ENCODE data around the gene CENPU.
A peak's percentile ranks its signal among the peaks of the same experiment; 100 is the strongest.
"Not testable (repeated sequence)": the region's sequence is repeated elsewhere in the genome, so short reads cannot be mapped to it uniquely, and the experiment has no call there.

Gene CENPU

DNA sequence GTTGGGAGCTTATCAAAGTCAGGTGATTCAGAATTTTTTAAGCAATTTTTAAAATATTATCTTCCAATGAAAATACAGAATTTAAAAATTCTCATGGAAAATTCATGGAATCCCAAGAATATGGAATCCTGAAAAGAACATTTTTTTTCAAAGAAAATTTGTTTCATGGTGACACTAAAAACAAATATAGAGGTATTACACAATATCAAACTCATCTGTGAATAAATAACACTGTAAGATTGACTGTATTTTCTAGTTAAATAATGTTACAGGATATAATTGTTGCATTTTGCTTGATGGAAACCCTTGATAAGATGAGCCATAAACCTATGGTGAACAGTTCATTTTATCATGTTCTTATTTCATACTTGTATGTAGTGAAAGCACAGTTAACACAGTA, 72.9 kb downstream of the CENPU start:
- DNase-seq = no peak

GRCh38 chr4:184657820-184658219, 76.1 kb downstream of the CENPU start:
- DNase-seq = not testable (repeated sequence)

DNA sequence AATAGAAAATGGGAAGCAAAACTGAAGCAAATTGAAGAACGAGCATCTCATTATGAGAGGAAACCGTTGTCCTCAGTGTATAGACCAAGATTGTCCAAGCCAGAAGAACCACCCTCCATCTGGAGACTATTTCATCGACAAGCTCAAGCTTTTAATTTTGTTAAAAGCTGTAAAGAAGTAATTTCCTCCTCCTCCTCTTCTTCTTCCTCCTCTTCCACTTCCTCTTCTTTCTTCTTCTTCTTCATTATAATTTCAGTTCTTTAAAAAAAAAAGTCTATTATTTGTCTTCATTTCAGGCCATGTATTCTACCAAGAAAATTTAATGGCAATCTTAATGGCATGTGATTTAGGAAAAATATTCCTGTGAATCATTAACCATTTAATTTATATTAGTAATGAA, 76.8 kb downstream of the CENPU start:
- DNase-seq = no peak

- no peak for DNase-seq
These were observed 77.7 kb downstream of the CENPU start for GRCh38 chr4:184655889-184656869.

GRCh38 chr4:184653650-184654049, 80.2 kb downstream of the CENPU start:
- DNase-seq = peak; percentile 32

DNA sequence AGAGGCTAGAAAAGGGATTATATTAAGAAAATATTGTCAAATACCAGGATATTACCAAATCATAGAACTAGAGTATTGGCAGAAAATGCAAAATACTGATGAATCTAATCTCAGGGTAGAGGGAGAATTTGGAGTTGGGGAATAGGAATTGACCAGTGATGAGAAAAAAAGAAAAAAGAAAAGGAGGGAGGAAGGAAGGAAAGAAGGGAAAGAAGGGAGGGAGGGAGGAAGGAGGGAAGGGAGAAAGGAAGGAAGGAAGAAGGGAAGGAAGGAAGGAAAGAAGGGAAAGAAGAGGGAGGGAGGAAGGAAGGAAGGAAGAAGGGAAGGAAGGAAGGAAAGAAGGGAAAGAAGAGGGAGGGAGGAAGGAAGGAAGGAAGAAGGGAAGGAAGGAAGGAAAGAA, 81.2 kb downstream of the CENPU start:
- DNase-seq = not testable (repeated sequence)

DNA sequence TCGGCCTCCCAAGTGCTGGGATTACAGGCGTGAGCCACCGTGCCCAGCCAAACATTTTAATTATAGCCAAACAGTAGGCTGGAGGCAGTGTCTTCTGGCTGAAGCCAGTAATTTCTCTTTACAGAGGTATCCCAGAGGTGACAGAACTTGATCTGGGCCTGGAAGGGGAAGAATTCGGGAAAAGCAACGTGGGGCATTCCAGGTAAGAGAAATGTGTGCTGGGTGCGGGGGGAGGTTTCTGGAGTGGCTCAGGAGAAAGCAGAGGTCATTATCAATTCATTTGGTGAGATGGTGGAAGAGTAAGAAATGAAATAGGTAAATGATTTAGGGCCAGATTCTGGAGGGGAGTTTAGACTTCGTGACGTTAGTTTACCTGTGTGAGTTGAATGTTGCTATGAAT, 82.0 kb downstream of the CENPU start:
- DNase-seq = no peak

DNA sequence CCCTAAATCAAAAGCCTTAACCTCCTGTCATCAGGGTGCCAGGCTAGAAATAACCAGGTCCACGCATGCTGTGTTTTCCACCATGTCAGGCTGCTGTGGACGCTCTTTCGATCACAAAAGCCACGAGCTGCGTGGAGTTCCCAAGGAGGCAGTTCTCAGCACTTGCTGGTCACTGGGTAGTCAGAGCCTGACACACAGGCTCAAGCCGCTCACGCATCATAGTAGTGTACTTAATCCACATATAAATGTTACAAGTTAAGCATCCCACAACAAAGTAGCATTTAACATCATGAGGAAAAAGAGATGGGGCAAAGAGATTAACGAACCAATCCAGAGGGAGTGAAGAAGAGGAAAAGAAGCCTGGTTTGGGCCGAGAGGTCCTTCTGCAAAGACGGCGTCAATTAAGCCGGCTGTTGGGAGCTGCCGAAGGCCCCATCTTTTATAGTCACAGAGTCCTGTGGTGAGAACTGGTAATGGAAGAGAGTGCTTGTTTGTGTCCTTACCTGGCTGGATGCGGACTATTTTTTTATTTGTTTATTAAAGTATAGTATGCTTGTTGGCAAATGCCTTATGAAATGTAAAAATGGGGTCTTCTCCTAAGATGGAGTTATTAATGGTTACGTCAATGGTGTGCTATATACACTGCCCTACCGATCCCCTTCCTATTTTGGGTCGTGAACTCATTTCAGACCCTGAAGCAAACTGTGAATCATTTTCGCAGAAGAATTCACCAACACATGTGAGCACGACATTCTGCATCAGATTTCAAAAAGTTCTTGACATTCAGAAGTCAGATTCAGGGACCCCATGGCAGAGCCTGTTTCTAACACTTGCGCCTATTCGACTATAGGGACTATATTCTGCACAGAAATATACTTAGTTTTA, 83.7 kb downstream of the CENPU start:
- no peak for DNase-seq

DNA sequence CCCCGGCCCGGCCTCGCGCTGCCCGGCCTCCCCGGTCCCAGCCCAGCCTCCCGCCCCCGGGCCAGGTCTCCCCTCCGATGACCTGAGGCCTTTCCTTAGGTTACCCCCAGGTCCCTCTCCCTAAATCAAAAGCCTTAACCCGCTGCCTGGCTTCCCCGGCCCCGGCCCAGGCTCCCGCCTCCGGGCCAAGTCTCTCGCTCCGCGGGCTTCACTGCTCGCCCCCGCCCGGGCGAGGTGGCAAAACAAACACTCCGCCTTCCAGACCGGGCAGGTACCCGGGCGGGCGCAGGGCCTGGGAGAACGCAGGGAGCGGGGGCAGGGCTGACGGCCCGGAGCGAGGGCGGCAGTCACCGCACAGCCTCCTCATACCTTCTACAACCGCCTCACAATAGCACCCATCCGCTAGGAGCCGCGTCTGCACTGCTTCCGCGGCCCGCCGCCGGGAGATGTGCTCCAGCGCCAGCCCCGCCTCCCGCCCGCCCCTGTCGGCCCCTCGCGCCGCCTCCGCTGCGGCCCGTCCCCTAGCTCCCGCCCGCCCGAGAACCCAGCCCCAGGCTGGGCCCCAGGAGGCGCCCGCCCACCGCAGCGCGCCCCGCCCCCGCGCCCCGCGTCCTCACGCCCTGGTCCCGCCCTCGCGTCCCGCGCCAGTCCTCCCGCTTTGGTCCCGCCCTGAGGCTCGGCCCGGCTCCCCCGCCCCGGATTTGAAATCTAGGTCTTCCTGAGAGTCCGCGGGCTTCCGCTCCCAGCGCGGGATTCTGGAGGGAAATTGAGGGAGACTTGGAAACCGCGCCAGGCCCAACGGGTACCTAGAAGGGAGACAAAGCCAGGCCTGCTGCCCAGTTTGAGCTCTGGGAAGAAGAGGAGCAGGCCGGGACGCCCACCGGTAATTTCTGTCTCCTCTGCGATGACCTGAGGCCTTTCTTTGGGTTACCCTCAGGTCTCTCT, 84.6 kb downstream of the CENPU start, which contains the start of the genes CASP3 and PRIMPOL:
CASP3 (minus strand) TSS at position 422 of the 945 bp plus-strand sequence. CDS start 10,994 bp downstream, outside the sequence.
PRIMPOL (plus strand) TSS at position 713 of the 945 bp plus-strand sequence. CDS start 7,403 bp downstream, outside the sequence.
- DNase-seq = peak; percentile 47

DNA sequence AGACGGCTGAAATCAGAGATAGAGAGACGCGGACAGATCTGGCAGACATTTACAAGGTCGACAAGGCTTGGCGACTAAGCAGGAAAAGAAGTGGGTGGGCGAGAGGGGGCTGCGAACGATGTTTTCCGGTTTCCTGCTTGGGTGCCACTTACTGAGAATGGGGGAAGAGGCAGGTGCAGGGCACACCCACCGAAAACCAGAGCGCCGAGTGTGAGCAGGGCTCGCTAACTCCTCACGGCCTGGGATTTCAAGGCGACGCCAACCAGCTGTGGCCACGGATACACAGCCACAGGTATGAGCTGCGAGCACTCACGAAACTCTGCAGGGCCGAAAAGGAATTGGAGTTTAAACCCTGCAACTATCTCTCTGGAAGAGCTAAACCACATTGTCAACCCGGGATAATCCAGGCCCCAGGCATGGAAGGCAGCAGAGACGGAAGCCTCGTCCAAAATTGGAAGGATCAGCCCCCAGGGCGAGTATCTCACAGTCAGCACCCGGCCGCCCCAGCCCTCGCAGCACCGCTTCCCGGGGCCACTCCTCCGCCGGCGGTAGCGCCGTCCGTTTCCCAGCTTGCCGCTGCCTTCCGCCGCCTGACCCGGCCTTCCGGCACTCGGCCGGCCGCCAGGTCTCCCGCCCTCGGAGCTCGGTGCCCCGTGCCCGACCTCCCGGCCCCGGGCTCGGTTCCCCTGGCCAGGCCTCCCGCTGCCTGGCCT, 85.4 kb downstream of the CENPU start:
- no peak for DNase-seq

DNA sequence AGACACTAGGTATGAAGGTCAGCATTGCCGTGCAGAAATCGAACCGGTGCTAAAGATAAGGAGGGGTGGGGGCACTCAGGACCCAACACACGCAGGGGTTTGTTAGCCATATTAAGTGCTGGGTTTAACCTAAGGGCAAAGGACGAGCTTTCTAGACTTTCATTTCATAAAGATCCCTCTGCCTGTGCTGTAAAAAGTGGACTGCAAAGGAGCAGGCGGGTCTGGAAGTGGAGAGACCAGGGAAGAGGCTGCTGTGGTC, 85.9 kb downstream of the CENPU start:
- DNase-seq = no peak

DNA sequence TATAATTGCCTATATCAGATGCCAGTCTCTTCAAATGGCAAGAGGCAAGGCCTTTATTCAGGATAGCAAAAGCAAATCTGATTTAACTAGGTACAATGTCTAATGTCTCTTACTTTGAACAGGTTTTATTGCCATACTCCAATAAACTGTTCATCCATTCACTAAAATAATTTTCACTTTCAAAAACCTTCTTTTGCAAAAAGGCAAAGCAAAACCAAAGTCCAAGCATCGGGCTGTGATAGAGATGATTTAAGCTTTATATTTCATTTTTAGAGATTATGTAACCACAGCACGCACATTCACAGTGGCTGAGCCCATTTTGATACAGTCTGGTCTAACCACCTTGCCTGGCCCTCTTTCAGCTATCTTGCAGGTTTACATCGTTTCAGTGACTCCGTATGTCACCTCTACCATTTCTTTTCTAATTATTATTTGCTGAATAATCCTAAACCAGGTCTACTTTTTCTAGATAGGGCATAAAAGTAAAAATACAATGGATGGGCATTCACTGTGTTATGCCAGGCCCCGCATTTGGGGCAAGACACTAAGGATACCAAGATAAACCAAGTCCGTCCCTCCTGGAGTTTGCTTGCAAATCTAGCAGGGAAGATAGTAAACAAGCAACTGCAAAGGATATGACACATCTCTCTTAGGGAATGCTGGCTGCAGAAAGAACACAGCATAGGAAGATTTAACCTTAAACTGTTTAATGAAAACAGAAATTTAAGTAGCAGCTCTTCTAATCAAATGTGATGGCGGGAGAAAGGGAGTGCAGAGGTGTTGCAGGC, 86.4 kb downstream of the CENPU start:
- no peak for DNase-seq

DNA sequence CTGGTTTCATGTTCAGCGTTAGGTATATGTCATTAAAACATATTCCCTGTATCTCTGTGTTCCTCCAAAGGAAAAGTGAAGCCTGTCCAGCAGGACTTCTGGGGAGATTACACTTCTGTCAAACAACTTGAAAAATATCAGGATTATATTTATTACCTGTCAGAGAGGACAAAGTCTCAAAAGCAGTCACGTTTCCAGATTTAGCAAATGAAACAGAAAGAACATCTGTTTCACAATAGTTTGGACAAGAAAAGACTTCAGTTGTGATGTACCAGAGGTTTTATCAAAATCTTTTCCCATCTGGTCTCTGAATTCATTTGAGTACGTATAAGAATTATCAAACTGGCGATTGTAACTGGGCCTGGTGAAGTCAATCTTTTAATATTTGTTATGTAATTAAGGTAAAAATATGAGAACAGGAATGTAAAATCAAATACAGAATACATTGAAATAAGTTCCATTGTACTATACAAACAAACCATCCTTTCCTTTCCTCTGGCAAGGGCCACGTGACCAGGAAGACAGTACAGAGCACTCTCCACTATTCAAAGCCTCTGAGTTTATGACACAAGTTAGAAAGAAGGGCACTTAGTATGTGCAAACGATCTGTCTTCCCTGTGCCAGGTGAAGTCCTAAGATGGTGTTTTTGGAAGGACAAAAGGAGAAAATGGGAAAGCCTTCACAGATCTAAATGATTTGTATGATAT, 87.8 kb downstream of the CENPU start:
- DNase-seq = no peak

- DNase-seq = no peak
These were observed 89.2 kb downstream of the CENPU start for GRCh38 chr4:184644553-184645307.

Data from DMS 273 treated with DMSO at 0.1 percent for 48 hours (cell line).